Right ventricle myocardium superior (tissue), 1 donor: Measurements from ENCODE around the gene TRAP1. TPM values are rescaled to one million over a fixed set of nuclear protein-coding genes. Genes with fewer than 3 reads are reported as not detected.

Source experiments
- ATAC-seq: fragments of 200-7000 bp; cut with Tn5 transposase; one replicate; pipeline ENCODE4 v1.9.1; 2020; ENCODE audit warnings: mild to moderate bottlenecking; ENCODE audit not compliant: poor library complexity
- DNase-seq: peaks from one replicate; pipeline ENCODE4 v3.0.0-alpha.2; 2020
- intact Hi-C: fragments of 100-400 bp; cut with DNase I; formaldehyde crosslinking; loops from one replicate; pipeline ENCODE4 v1.11.2; 2022
- long read RNA-seq: library from polyadenylated mRNA; unstranded; transcript quantifications from one replicate; pipeline ENCODE4 v2.0.0, GENCODE V29; 2021
- total RNA-seq: library from RNA; stranded (reverse); fragmentation: NEBNext Ultra II Directional; extraction: Animal tissue kit (Norgen Biotek cat#: 25700); gene quantifications from one replicate; pipeline ENCODE4 v1.2.1, GENCODE V29; 2021
- donor health status: DM: no; HTN: yes; CAD: no; lungs with severe emphysema.

Gene TRAP1
- 146 TPM for total RNA-seq
- long read RNA-seq, transcript TRAP1-212 (13 exons, 2,309 nt) = minor isoform, 10 of 682 reads
- long read RNA-seq, transcript TRAP1-201 (18 exons, 2,296 nt) = major isoform, 600 of 682 reads
- long read RNA-seq, partial matches to known transcripts = 61 of 682 reads
- long read RNA-seq, other reads (novel, unspliced or antisense) = 10 of 682 reads

DNA sequence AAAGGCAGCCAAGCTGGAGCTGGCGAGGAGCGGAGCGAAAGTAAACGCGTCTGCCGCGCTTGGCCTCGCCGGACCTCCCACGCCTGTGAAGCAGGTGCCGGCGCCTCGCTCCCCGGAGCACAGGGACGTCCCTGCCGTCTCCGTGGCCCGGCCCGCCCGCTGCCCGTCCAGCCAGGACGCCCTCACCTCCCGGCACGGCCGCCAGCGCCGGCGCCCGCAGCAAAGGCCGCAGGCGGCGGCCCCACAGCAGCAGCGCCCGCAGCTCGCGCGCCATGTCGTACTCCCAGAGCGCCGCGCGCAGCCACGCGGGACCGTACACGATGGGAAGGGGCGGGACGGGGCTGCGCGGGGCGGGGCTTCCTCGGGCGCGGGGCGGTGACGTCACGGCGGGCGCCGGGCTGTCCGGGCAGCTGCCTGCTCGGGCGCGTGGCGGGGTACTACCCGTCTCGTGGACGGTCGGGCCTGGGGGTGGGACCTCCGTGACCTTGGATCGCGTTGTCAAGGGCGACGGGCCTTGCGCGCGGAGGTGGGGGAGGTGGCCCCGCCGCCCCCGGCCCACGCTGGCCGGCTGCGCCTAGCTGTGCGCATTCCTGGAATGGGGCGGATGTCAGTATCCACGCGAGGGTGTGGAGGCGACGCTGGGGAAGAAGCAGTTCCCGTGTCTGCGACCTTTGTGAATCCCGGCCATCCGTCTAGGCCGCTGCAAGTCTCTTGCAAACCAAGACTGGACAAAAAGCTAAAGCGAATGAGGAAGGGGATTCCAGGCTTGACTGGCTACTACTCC lies at the start of gene TRAP1:
Gene TRAP1, minus strand, starts transcription at position 290 of the 784 bp plus-strand sequence. Its CDS starts 16 bp downstream, at position 274.
- ATAC-seq (peak; percentile 98), DNase-seq (peak; percentile 94)
- intact Hi-C loops = no loop called here

DNA sequence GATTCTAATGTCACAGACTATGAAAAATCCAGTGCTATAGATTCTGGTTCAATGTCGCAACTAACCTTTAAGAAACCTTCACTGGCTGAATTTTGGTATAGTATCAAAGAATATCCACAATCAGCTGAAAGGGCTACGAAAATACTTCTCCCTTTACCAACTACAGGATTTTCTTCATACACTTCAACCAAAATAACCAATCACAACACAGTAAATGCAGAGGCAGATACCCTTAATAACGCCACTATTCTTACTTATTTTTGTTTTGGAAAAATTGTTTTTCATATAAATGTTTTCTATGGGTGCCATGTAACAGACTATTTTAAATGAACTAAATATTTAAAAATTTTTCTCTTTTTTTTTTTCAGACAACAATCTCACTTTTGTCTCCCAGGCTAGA lies 48.9 kb upstream of the TRAP1 start:
- DNase-seq (no peak), ATAC-seq (no peak)
- intact Hi-C loops = no loop called here

DNA sequence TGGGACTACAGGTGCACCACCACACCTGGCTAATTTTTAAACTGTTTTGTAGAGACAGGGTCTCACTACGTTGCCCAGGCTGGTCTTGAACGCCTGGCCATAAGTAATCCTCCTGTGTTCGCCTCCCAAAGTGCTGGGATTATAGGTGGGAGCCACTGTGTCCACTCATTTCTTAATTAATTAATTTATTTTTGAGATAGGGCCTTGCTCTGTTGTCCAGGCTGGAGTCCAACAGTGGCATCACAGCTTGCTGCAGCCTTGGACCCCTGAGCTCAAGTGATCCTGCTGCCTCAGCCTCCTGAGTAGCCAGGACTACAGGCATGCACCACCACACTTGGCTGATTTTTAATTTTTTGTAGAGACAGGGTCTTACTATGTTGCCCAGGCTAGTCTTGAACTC lies 47.1 kb upstream of the TRAP1 start:
- intact Hi-C loops = no loop called here
- DNase-seq (no peak), ATAC-seq (no peak)

DNA sequence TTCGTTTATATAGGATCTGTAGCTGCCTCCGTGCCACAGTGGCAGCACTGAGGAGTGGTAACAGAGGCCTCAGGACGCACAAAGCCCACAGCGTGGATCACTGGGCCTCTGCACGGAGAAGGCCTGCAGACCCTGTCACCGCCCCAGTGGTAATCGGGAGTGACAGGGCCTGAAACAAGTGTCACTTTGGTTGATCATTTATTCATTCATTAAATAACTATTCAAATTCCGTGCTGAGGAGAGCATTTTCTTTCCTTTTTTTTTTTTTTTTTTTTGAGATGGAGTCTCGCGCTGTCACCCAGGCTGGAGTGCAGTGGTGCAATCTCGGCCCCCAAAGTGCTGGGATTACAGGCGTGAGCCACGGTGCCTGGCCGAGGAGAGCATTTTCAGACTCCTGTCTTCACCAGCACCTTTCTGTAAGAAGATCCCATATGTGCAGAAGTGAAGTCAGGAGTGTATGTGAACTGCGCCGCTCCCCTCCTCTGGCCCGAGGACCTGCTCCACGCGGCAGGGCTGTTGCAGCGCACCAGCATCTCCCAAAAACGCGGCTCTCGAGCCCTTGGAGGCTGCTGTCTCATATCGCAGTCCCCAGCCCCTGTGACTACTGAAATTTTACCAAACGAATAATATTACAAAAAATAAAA lies 44.9 kb upstream of the TRAP1 start:
- DNase-seq = no peak
- ATAC-seq = no peak
- intact Hi-C loops = no loop called here

DNA sequence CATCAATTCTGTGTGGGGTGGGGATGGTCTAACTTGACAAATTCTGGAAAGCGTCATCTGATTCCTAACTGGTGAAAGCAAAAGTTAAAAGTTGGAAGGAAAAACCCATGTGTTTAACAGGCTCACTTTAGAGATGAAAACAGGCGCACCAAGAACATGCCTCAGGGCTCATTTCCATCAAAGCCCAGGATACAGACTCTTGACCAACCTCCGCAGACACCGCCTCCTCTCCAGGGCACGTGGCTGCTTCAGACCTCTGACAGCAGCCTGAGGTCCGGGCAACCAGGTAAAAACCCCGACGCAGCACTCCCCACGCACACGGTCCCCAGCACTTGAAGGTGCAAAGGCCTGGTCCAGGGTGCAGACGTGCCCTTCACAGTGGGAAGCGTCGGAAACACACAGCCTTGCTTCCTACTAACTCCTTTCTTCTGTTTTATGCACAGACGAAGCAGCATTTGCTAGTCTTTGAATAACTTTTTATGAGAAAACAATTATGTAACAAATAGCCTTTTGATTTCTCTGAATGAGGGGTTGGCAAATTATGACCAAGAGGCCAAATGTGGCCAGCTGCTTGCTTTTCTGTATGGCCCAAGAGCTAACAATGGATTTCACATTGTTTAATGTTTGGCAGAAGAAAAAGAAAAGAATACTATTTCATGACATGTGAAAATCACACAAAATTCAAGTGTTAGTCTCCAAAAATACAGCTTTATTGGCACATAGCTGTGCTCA lies 44.2 kb upstream of the TRAP1 start:
- no peak for ATAC-seq
- intact Hi-C loops = no loop called here
- no peak for DNase-seq

DNA sequence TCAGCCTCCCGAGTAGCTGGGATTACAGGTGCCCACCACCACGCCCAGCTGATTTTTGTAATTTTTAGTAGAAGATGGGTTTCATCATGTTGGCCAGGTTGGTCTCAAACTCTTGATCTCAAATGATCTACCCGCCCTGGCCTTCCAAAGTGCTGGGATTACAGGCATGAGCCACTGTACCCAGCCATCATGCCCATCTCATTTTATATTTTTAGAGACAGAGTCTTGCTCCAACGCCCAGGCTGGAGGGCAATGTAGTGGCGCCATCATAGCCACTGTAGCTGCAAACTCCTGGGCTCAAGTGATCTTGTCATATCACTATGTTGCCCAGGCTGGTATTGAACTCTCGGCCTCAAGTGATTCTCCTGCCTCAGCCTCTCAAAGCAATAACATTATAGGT lies 43.2 kb upstream of the TRAP1 start:
- no peak for DNase-seq
- ATAC-seq = no peak
- intact Hi-C loops = no loop called here

DNA sequence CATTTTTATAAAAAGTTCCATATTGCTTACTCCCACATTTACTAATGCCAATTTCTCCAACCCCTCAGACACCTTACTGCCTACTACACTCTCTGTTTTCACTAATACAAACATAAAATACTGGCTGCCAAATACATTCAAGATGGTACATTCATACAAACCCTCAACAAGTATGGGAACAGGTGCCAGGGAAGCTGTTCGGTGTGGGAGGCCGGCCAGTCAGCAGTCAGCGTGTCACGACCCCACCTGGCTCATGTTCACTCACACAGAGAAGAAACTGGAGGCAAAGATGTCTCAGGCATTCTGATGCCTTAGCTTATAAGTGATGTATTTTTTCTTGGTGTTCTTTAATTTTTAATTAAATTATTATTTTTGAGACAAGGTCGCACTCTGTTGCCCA lies 42.4 kb upstream of the TRAP1 start:
- intact Hi-C loops = no loop called here
- ATAC-seq (peak; percentile 42), DNase-seq (no peak)

DNA sequence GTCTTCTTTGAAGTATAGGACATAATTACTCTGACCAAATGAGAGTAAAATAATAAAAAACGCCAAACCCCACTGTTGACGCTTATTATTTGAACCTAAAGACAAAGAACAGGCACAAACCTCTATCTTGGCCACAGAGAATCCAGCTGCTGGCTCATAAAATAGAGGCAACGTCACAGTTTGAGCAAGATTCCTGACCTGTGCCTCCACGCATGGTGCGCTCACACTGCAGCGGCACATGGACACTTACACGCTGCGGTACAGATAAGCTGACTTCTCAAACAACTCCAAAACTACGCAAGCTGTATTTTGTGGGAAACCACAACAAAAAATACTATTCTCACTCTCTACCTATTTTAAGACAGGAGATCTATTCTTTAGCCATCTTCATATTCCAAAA lies 38.8 kb upstream of the TRAP1 start:
- DNase-seq (peak; percentile 10), ATAC-seq (no peak)
- intact Hi-C loops = no loop called here

DNA sequence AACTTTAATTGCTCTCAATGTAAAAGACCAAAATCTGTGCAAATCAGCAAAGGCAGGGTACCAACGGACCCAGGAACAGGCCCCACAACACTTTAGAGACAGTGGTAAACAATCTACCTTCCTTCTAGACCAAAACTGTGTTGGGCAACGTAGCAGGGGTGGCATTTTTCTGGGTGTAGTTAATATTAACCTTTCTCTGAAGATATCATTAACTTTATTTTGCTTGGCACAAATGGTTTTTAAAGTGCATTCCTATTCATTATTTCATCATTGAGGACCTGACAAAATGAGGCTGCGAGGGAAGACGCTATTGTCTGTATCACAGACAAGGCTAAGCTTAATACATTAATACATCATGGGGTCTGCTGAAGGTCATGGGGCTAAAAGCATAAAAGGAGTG lies 37.9 kb upstream of the TRAP1 start:
- intact Hi-C loops = no loop called here
- ATAC-seq (no peak), DNase-seq (no peak)

DNA sequence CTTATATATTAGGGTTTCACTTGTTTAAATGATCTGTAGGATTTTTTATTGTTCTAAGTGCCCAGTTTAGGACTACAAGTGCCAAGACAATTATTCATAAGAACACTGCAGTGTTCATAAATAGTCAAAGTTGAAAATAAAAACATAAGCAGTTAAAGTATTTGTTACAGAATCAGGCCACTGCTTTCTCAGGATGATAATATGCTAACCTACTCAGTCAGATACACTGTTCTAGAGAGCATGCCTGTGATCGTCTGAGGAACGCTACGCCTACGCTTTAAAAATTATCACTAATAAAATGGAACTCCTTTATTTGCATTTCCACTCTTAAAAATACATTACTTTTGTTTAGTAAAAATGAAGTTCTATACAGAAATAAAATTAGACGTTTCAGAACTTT lies 37.4 kb upstream of the TRAP1 start:
- ATAC-seq (no peak), DNase-seq (no peak)
- intact Hi-C loops = no loop called here

DNA sequence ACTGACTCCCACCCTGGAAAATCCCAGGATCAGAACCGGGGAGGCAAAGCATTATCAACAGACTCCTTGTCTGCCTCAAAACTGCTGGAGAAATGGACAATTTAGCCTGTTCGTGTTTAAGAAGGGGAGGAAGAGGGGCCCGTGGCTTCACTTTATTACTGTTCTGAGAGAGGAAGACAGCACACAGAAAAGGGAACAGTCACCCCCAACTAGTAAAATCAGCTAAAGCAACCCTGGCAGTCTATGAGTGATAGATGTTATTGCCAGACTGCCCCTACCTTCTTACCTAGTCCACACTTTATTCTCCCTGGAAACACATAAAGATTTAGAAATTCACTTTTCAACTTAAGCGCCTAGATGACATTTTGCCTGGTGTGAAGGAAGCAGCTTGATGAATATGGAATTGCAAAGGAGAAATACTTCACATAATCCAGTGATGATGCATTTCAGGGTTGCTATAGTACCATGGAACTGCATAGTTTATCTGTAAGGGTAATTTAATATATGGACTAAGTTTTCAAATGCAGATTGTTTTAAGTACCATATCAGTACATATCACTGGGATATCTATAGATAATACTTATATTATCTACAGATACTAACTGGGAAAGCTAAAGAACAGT lies 36.9 kb upstream of the TRAP1 start:
- intact Hi-C loops = no loop called here
- peak; percentile 2 for DNase-seq

DNA sequence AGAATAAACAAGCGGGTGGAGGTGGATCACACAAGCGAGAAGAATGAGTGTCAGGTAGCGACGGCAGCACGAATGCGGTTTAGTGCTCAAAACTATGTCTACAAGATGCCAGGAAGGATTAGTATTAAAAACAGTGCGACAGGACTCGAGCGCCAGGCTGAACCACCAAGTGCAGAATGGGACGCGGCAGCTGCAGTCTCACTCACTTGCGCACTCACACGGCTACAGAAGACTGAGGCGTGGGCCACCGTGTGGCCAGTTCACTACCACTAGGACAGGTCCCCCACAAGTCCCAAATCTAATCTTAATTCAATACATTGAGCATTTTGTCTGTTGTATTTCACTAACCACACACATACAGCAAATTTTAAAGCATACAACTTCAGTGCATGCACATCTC lies 35.7 kb upstream of the TRAP1 start:
- intact Hi-C loops = no loop called here
- DNase-seq = no peak
- ATAC-seq = no peak

More for the DNA sequence above, 36.9 kb upstream of the TRAP1 start:
- ATAC-seq = no peak

DNA sequence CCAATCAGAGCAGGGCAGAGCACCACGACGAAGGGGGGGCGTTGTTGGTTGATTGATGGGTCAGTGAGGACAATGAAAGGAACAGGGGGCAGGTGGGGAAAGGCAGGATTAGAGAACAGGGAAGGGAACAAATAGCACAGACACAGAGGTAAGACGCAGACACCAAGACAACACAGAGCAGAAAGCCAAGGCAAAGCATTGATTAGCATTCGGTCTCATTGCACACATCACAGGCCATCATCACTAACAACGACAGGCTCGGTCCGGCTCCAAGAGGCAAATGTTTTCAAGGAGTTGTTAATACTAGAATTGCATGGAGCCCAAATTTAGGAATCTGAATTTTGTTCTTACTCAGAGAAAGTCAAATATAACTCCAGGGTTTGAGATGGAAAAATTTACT lies 34.6 kb upstream of the TRAP1 start:
- ATAC-seq (no peak), DNase-seq (no peak)
- intact Hi-C loops = no loop called here

DNA sequence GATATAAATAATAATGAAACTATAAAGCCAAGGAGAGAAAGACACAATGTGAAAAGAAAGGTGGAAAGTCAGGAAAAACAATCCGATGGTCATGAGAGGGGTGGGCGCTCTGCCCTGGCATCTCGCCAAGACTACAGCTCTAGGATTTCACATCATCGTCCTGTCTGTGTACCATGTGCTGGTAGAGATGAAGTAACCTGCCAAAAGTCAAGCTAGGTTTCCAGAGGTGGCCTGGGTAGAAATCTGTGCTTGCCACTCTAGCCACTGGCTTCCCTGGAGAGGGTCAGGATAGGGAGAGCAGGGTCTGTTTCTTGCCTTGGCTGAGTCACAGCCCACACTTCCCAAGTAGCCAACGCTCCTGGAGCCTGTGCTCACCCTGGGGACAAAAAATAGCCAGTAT lies 31.0 kb upstream of the TRAP1 start:
- intact Hi-C loops = no loop called here

DNA sequence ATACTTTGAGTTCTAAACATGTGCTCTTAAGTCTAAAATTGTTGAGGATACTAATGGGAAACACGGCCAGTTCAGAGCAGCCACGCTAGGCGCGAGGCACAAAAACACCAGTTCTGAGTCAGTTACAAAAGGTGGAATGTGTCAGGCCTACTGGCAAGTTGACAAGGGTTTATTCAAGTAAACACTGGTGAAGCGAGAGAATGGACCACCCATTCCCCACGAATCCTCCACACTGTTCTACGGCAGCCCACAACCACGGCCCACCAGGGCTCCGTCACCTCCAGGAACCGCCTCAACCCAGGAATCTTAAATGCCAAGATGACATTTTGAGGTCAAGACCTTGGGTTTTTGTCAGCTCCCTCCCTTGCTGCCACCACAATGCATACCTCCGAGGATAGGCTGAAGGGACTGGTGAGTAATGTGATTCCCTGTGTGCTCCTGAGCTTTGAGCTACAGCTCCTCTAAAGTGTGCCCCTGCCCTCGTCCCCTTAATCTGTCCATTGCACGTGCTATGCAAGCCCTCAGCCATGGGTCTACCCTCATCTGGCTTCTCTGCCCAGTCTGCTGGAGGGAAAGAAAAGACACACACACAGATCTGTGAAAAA lies 28.5 kb upstream of the TRAP1 start:
- peak; percentile 10 for DNase-seq
- intact Hi-C loops = no loop called here
- no peak for ATAC-seq

More for the DNA sequence above, 31.0 kb upstream of the TRAP1 start:
- ATAC-seq (peak; percentile 19), DNase-seq (peak; percentile 34)

DNA sequence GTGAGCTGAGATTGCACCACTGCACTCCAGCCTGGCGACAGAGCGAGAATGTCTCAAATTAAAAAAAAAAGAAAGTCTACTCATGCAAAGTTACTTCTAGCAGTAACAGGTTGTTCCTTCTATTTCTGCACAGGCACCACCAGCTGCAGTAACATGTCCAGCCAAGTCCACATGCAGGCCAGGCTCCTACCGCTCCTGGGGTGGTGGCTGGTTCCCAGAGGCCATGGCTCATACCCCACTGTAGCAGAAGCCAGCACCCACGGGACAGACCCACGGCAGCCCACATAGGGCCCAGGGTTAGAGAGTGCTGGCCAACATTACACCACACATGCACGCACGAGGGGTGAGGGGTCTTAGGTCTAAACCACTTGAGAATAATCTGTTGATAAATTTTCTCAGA lies 26.7 kb upstream of the TRAP1 start:
- DNase-seq = peak; percentile 37
- intact Hi-C loops = no loop called here
- no peak for ATAC-seq

DNA sequence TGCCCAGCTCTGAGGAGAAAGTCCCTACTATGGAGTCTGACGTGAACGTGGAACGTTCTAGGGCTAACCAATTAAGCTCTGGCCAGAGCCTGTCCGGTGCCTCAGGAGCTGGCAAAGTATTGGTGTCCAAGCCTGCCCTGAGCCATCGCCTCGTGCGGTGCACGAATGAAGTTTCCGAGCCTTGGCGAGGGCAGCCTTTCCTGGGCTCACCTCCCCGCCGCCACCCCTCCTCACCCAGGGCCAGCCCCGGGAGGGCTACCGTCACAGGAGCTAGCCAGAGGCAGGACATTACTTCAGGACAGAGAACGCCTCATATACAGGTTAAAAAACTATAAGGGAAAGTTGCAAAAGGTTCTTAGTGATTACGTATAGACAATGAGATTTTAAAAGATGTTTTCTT lies 23.6 kb upstream of the TRAP1 start:
- no peak for ATAC-seq
- intact Hi-C loops = no loop called here
- peak; percentile 10 for DNase-seq

DNA sequence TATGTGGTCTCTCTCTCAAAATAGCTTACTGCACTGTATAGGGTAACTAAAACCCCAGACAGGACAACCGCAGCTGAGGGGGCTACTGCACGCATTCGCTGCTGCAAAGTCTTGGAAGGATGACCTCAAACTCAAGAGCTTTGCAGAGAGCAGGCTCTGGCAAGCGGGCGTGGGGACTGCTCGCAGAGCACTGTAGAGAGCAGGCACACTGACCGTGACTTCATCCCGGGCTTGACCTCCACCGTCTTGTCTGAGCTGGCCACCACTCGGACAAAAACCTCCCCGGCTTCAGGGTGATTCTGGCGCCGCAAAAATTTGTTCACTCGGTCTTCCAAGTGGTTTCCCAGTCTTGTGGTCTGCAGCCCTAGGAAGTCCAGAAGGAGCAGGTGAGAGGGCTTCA lies 22.9 kb upstream of the TRAP1 start:
- intact Hi-C loops = no loop called here
- DNase-seq (peak; percentile 10), ATAC-seq (no peak)

DNA sequence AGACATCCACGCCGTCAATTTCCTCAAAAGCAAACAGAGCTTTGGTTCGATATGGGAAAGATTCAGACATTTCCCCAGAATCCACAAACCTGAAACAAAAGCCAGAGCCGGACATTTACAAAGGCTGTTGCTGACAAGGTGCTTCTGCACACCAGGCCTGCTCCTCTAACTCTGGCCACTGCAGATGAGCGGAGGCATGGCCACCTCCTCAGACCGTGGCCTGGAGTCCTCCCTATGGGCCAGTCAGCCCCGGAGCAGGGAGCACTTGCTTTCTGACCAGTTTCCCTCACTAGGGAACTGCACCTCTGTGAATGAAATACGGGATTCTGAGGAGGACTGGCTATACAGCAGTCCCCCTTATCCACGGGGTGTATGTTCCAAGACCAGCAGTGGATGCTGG lies 22.3 kb upstream of the TRAP1 start:
- peak; percentile 6 for DNase-seq
- intact Hi-C loops = no loop called here
- ATAC-seq = no peak
